ENCODE measurements around the gene XBP1.
"Not testable (repeated sequence)": the region's sequence is repeated elsewhere in the genome, so short reads cannot be mapped to it uniquely, and the experiment has no call there.

DNA sequence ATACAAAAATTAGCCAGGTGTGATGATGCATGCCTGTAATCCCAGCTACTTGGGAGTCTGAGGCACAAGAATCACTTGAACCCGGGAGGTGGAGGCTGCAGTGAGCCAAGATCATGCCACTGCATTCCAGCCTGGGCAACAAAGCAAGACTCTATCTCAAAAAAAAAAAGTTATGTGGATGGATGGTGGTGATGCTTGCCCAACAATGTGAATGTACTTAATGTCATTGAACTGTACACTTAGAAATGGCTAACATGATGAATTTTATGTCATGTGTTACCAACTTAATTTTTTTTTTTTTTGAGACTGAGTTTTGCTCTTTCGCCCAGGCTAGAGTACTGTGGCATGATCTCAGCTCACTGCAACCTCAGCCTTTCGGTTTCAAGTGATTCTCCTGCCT lies 45.9 kb downstream of the XBP1 start:
- TF ChIP-seq, protein P1, sequence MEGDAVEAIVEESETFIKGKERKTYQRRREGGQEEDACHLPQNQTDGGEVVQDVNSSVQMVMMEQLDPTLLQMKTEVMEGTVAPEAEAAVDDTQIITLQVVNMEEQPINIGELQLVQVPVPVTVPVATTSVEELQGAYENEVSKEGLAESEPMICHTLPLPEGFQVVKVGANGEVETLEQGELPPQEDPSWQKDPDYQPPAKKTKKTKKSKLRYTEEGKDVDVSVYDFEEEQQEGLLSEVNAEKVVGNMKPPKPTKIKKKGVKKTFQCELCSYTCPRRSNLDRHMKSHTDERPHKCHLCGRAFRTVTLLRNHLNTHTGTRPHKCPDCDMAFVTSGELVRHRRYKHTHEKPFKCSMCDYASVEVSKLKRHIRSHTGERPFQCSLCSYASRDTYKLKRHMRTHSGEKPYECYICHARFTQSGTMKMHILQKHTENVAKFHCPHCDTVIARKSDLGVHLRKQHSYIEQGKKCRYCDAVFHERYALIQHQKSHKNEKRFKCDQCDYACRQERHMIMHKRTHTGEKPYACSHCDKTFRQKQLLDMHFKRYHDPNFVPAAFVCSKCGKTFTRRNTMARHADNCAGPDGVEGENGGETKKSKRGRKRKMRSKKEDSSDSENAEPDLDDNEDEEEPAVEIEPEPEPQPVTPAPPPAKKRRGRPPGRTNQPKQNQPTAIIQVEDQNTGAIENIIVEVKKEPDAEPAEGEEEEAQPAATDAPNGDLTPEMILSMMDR (IDR thresholded peaks at IDR 0.05), result not testable (repeated sequence)
- not testable (repeated sequence) for TF ChIP-seq POLR2A (IDR thresholded peaks at IDR 0.05)

All from esophagus squamous epithelium (tissue), 4 donors.